Natural killer cell treated with Interleukin-12 subunit alpha and Interleukin-12 subunit beta and Interleukin-15 and Interleukin-18, amount 100 ng/mL, for 72 hours (primary cell): ENCODE results near the gene SHB. TPM values are rescaled to one million over a fixed set of nuclear protein-coding genes. Genes with fewer than 3 reads are reported as not detected.

ENCODE experiments used
- ATAC-seq, 2 donors: fragments of 150-1000 bp; cut with Tn5 transposase in 1 of 2; sonication (Bioruptor Pico), chemical (Tn5 transposase) in 1 of 2; 2 replicates each; pipeline ENCODE4 v1.10.0; 2021
- DNase-seq: peaks from one replicate; pipeline ENCODE4 v3.0.0; 2022; ENCODE audit warnings: low spot score
- H3K27ac Mint-ChIP-seq, 2 donors: 1 replicate in 1 of 2; 2 replicates in 1 of 2; pipeline ENCODE4 v1.8.0; 2022; ENCODE audit warnings: mixed read lengths in 2 of 2, mild to moderate bottlenecking in 1 of 2, moderate library complexity in 1 of 2
- H3K27me3 Mint-ChIP-seq, 2 donors: 1 replicate in 1 of 2; 2 replicates in 1 of 2; pipeline ENCODE4 v1.8.0; 2022; ENCODE audit warnings: mixed read lengths in 2 of 2
- H3K36me3 Mint-ChIP-seq: one replicate; pipeline ENCODE4 v1.8.0; 2022; ENCODE audit warnings: mixed read lengths
- H3K4me1 Mint-ChIP-seq, 2 donors: 1 replicate in 1 of 2; 2 replicates in 1 of 2; pipeline ENCODE4 v1.8.0; 2022; ENCODE audit warnings: low read depth in 2 of 2, mixed read lengths in 2 of 2, mild to moderate bottlenecking in 1 of 2
- H3K4me3 Mint-ChIP-seq: one replicate; pipeline ENCODE4 v1.8.0; 2022; ENCODE audit warnings: mixed read lengths
- H3K9me3 Mint-ChIP-seq: 2 replicates; pipeline ENCODE4 v1.8.0; 2022; ENCODE audit warnings: mixed read lengths
- total RNA-seq, 2 donors: library from RNA; stranded (reverse); gene quantifications; one replicate each; pipeline ENCODE4 v1.2.3, GENCODE V29; 2022

Gene SHB
- total RNA-seq, 2 donors from 2014 or later: 0.14 to 1.6 TPM

GRCh38 chr9:38082446-38083287, 13.6 kb upstream of the SHB start:
- H3K27ac Mint-ChIP-seq: no peak overlapping the region
- H3K9me3 Mint-ChIP-seq: no peaks in the 10 kb centered on the region
- no peak for ATAC-seq
- peaks cover 25 to 33% of the 10 kb centered on the region in 2 donors for H3K27me3 Mint-ChIP-seq
- peaks cover 0 to 1% of the 10 kb centered on the region in 2 donors for H3K4me1 Mint-ChIP-seq
- H3K4me3 Mint-ChIP-seq: no peak overlapping the region
- DNase-seq: no peak
- H3K36me3 Mint-ChIP-seq: no peaks in the 10 kb centered on the region

- H3K27me3 Mint-ChIP-seq: peaks cover 26 to 44% of the 10 kb centered on the region in 2 donors
- H3K4me3 Mint-ChIP-seq: no peak overlapping the region
- H3K4me1 Mint-ChIP-seq: peaks cover 0 to 6% of the 10 kb centered on the region in 2 donors
- no peak for DNase-seq
- H3K9me3 Mint-ChIP-seq: no peaks in the 10 kb centered on the region
- no peaks in the 10 kb centered on the region for H3K36me3 Mint-ChIP-seq
- H3K27ac Mint-ChIP-seq: no peak overlapping the region
- no peak for ATAC-seq
Observed at GRCh38 chr9:38081356-38082108, 12.5 kb upstream of the SHB start.

DNA sequence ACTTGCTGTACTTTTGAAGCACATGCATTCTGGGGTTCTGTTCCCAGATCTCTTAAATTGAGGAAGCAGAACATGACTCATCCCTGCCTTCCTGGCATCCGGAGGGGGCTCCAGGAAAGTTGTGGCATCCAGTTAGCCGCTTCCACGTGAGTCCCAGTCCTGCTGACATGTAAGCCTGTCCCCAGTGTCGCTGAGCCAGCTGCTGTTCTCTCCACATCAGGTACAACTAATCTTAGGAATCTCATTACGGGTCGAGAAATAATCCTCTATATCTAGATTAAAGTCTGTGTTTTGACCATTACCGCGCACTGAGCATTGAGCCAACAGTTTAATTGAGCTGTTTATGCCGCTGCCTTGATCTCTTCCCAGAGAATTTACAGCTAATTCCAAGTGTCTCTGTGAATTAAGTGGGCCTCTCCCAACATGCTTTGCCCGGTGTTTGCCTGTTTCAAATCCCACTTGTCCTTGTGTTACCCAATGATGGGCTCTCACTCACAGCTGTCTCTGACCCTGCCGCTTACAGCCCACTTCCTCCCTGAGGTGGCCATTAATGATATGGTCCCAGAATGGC, 10.5 kb upstream of the SHB start:
- Mint-ChIP-seq H3K4me1 (peaks cover 0 to 8% of the 10 kb centered on the region in 2 donors), H3K27ac (no peak overlapping the region), H3K36me3 (no peaks in the 10 kb centered on the region), H3K4me3 (no peak overlapping the region), H3K9me3 (no peaks in the 10 kb centered on the region), H3K27me3 (peaks cover 22 to 37% of the 10 kb centered on the region in 2 donors)
- ATAC-seq: no peak
- DNase-seq: no peak

DNA sequence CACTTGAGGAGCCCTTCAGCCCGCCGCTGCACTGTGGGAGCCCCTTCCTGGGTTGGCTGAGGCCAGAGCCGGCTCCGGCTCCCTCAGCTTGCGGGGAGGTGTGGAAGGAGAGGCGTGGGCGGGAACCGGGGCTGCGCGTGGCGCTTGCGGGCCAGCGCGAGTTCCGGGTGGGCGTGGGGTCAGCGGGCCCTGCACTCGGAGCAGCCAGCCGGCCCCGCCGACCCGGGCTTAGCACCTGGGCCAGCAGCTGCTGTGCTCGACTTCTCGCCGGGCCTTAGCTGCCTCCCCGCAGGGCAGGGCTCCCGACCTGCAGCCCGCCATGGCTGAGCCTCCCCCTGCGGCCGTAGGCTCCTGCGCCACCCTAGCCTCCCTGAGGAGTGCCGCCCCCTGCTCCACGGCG, 6.2 kb upstream of the SHB start:
- Mint-ChIP-seq H3K27ac (no peak overlapping the region), H3K4me1 (peaks cover 6 to 8% of the 10 kb centered on the region in 2 donors), H3K4me3 (no peak overlapping the region), H3K9me3 (no peaks in the 10 kb centered on the region), H3K27me3 (peaks cover 22 to 37% of the 10 kb centered on the region in 2 donors), H3K36me3 (no peaks in the 10 kb centered on the region)
- DNase-seq (no peak), ATAC-seq (no peak)

DNA sequence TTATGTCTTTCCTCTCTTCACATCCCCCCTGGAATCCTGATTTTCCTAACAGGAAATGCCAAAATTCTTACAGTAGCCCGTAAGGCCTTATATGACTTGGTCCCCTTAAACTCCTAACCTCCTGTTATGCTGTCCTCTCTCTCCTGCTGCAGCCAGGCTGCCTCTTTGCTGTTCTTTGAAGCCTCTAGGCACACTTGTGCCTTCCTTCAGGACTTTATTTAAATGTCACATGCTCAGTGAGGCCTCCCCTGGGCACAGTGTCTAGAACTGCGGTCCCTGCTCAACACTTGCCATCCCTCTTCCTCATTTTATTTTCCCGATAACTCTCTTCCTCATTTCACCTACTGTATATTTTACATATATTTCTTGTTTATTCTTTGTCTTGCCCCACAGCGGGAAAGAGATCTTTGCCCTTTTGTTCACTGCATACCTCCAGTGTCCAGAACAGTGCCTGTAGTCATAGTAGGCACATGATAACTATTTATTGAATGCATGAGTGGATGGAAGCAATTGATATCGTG, 5.5 kb upstream of the SHB start:
- Mint-ChIP-seq H3K9me3 (no peaks in the 10 kb centered on the region), H3K36me3 (no peaks in the 10 kb centered on the region), H3K4me1 (peaks cover 6 to 10% of the 10 kb centered on the region in 2 donors), H3K27me3 (peaks cover 17 to 31% of the 10 kb centered on the region in 2 donors), H3K4me3 (no peak overlapping the region), H3K27ac (no peak overlapping the region)
- DNase-seq (no peak), ATAC-seq (no peak)

DNA sequence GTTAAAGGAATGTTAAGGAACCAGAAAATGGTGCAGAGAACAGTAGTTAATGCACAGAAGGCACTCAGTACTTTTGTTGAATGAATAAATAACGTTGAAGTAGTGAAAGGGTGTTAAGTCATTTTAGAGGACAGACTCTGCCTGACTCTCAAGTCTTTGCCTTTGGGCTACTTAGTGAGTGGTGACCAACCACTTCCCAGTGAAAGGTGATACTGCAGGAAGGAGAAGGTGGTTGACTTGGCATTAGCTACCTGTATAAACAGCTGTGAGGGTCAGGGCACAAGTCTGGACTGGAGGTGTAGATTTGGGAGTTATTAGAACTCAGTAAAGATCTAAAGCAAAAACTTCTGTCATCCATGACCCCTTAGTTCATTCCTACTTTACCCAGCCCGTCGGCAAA, 4.9 kb upstream of the SHB start:
- no peak overlapping the region for H3K27ac Mint-ChIP-seq
- ATAC-seq (no peak), DNase-seq (no peak)
- no peaks in the 10 kb centered on the region for H3K36me3 Mint-ChIP-seq
- peaks cover 11 to 24% of the 10 kb centered on the region in 2 donors for H3K27me3 Mint-ChIP-seq
- no peaks in the 10 kb centered on the region for H3K9me3 Mint-ChIP-seq
- H3K4me3 Mint-ChIP-seq: no peak overlapping the region
- peaks cover 6 to 10% of the 10 kb centered on the region in 2 donors for H3K4me1 Mint-ChIP-seq

DNA sequence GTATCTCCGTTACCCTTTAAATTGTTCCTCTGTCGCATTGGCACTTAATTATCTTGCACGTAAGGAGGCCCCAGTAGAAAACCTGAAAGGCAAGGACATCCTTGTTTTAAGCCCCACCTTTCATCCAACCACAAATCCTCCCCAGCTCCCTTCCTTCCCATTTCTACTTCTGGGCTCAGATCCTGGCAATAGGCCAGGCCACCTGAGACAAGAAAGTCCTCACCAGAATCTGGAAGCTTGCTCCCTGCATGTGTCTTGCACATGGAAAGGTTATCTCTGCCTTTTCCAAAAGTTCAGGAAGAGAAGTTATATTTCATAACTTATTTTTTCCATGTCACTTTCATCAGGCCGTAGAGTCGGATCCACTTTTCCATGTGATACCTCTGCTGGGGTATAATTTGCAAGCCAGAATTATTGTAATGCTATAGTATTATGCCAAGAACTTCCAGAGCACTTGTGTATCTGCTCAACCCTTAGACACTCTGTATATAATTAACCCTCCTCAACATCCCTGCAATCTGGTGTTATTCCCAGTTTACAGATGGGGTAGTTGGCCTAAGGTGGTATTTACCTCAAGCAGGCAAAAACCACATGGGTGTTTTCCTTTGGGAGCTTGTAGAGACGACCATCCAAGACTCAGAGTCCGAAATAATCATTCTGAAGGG, 2.6 kb upstream of the SHB start:
- H3K9me3 Mint-ChIP-seq: no peaks in the 10 kb centered on the region
- H3K4me1 Mint-ChIP-seq: peaks cover 6 to 7% of the 10 kb centered on the region in 2 donors
- no peaks in the 10 kb centered on the region for H3K36me3 Mint-ChIP-seq
- no peak overlapping the region for H3K27ac Mint-ChIP-seq
- DNase-seq (no peak), ATAC-seq (no peak)
- no peak overlapping the region for H3K4me3 Mint-ChIP-seq
- H3K27me3 Mint-ChIP-seq: peaks cover 7 to 8% of the 10 kb centered on the region in 2 donors

DNA sequence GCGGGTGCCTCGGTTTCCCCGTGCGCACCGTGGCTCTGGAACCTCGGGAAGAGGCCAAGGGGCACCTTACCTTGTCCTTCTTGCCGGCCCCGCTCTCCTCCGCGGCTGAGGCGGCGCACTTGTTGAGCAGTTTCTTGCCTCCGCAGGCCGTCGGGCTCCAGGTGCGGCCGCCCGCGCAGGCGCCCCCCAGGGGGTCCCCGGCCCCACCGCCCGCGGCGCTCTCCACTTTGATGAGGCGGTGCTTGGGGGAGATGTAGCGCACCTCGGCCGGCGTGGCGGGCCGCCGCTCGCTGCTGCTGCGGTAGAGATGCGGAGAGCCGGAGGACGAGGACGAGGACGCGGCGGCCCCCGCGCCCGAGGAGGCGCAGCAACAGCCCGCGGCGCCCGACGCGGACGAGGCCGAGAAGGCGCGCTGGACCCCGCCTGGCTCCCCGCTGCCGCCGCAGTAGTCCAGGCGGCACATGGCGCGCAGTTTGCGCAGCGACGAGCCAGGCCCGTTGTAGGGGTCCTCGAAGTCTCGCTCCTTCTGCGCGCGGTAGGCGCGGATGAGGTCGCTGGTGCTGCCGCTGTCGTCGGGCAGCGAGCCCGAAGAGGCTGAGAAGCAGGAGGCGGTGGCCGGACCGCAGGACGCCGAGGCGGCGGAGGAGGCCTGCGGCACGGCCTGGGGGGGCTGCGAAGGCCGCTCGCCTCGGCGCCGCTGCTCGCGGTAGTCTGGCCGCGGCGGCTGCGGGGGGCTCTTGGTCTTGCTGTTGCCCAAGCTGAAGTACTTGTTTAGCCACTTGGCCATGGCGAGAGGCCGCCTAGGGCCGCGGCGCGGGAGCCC, 957 bp downstream of the SHB start:
- Mint-ChIP-seq H3K9me3 (no peaks in the 10 kb centered on the region), H3K27ac (no peak overlapping the region), H3K4me3 (peak overlapping the region; percentile 85), H3K36me3 (no peaks in the 10 kb centered on the region), H3K27me3 (peaks cover 0 to 11% of the 10 kb centered on the region in 2 donors), H3K4me1 (peaks cover 9 to 17% of the 10 kb centered on the region in 2 donors)
- no peak for ATAC-seq
- DNase-seq: no peak

DNA sequence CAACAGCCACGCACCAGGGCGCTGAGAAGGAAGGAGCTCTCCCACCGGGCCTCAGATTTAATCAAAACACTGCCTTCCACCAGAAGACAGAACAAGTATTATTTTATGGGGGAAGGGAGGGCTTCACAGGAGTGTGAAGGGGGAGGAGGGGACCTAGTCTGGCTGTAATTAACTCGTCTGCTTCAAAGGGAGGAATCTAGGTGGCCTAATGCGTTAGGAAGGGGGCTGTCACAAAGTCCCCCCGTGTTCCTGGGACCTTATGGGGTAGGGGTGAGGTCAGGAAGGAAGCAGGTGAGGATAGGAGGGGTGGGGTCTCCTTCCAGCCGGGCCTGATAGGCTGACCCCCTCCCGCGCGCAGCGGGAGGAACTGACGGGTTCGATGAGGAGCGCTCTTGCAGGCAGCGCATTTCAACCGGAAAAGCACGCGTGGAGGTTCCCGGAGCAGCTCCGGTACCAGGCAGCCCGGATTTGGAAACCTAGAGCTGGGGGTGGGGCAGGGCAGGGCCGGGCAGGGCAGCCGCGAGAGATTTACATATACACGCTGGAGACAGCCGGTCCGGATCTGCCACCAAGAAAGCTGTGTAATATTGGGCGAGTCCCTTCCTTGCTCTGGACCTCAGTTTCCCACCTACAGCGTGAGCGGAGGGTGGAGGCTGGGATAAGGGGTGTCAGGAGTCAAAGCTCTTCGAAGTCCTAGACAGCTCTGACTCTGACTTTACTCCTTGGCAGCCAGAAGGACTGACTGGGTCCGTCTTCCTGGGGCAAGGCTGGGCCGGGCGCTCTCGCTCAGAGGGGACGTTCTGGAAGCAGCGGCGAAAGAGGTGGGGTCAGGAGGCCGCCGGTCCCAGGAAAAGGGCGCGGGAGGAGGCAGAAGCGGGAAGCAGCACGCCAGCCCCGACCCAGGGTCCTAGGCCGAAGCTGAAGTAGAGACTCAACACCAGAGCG, 1.8 kb downstream of the SHB start:
- no peak overlapping the region for H3K27ac Mint-ChIP-seq
- no peaks in the 10 kb centered on the region for H3K9me3 Mint-ChIP-seq
- DNase-seq: no peak
- H3K4me1 Mint-ChIP-seq: peaks cover 9 to 17% of the 10 kb centered on the region in 2 donors
- ATAC-seq: no peak
- no peaks in the 10 kb centered on the region for H3K36me3 Mint-ChIP-seq
- peak overlapping the region; percentile 85 for H3K4me3 Mint-ChIP-seq
- peaks cover 0 to 11% of the 10 kb centered on the region in 2 donors for H3K27me3 Mint-ChIP-seq

DNA sequence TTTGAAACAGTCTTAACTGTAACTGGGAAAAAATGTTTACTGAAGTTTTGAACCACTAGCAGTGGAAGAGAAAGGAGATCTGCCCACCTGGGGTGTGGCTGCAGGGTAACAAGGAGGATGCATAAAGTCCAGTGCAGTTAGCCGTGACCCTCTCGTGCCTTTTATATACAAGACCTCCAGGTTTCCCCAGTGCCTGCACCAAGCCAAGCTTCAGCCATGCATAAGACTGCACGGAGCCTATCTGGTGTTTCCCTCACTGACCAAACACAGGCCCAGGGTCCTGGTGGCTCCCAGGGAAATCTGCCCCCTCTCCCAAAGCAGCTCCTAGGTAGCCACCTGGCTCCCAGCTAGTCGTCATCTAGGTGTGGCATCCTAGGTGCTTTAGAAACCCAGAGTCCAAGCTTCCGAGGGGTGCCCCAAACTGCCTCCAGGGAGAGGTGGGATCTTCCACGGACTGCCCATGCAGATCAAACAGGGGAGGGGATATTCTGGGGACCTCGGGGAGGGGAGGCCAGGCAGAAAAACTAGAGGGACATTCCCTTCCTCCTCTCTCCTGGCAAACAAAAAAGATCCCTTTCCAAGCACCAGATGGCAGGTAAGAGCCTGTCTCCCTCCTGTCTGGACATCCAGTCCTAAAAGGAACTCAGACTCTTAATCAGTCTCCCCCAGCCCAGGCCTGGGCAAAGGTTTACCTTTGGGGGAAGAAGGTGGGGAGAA, 2.7 kb downstream of the SHB start:
- Mint-ChIP-seq H3K4me3 (peak overlapping the region; percentile 85), H3K27me3 (peaks cover 0 to 11% of the 10 kb centered on the region in 2 donors), H3K27ac (no peak overlapping the region), H3K4me1 (peaks cover 9 to 23% of the 10 kb centered on the region in 2 donors), H3K9me3 (no peaks in the 10 kb centered on the region), H3K36me3 (no peaks in the 10 kb centered on the region)
- ATAC-seq (no peak), DNase-seq (no peak)

DNA sequence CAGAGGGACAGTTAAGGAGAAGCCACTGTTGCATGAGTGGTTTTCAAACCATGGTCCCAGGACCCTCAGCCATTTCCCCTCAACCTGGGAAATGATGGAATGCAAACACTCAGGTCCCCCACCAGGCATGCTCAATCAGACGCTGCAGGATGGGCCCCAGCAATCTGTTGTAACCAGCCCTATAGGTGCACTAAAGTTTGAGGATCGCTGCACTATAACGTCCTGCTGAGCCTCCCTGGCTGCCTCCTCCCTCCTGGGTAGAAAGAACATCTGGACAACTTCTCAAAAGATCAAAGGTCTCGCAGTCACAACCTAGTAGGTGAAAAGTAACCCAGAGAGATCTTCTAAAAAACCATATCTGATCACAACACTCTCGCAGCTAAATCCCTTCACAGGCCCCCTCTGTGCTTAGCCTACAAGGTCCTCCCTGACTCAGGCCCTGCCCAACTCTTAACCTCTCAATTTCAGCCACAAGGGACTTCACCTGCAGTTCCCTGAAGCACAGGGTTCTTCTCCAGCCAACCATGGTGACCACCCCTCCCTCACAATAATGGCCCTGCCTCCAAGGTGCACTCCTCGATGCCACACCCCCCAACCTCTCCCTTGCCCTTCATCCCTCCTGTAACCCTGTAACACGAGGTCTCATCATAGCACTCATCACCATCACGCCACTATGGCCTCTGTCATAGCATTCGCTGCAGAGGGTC, 3.5 kb downstream of the SHB start:
- ATAC-seq: no peak
- no peak overlapping the region for H3K4me3 Mint-ChIP-seq

More for the DNA sequence above, 3.5 kb downstream of the SHB start:
- Mint-ChIP-seq H3K9me3 (no peaks in the 10 kb centered on the region), H3K27ac (no peak overlapping the region), H3K36me3 (no peaks in the 10 kb centered on the region), H3K4me1 (peaks cover 9 to 21% of the 10 kb centered on the region in 2 donors), H3K27me3 (peaks cover 0 to 11% of the 10 kb centered on the region in 2 donors)
- DNase-seq: no peak
